Kidney tubule cell (primary cell): ENCODE results near the gene EFNA3.
A peak's percentile ranks its signal among the peaks of the same experiment; 100 is the strongest.
"Not testable (repeated sequence)": the region's sequence is repeated elsewhere in the genome, so short reads cannot be mapped to it uniquely, and the experiment has no call there.

Experiments
- DNase-seq: peaks from one replicate; pipeline ENCODE4 v3.0.0-alpha.2; 2018; ENCODE audit warnings: low spot score

The EFNA3 gene

DNA sequence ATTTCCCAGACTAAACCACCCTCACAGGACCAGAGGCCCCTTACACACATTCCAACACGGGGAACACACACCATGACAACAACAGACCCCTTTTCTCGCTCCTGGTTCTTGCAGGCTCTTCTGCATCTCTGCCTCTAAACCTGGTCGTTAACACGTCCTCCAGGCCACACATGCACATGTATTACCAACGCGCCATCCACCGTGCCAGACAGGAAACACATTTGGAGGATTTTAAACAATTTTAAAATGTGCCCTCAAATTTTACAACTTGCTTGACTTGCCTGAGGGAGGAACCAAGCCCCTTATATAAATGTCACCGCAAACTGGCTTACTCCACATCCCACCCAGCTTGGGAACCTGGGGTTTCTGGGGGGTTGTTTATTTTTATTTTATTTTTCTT, 32.2 kb downstream of the EFNA3 start:
- DNase-seq, result no peak

DNA sequence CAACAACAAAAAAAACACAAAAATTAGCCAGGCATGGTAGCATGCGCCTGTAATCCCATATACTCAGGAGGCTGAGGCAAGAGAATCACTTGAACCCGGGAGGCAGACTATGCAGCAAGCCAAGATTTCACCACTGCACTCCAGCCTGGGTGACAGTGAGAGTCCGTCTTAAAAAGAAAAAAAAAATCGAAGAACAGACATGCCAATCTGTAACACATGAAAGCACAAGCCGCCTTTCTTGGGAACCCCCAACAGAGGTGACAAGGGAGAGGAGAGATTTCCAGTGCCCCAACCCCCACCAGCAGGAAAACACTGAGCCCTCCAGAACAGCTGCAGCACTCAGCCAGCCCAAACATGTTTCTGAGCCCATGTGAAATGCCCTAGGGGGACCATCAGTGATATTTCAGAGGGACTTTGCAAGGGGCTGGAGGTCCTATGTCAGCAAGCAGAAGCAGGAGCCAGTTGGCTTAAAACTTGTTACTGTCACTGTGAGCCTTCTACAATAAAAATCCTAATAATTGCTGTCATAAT, 34.9 kb downstream of the EFNA3 start:
- DNase-seq, result no peak

DNA sequence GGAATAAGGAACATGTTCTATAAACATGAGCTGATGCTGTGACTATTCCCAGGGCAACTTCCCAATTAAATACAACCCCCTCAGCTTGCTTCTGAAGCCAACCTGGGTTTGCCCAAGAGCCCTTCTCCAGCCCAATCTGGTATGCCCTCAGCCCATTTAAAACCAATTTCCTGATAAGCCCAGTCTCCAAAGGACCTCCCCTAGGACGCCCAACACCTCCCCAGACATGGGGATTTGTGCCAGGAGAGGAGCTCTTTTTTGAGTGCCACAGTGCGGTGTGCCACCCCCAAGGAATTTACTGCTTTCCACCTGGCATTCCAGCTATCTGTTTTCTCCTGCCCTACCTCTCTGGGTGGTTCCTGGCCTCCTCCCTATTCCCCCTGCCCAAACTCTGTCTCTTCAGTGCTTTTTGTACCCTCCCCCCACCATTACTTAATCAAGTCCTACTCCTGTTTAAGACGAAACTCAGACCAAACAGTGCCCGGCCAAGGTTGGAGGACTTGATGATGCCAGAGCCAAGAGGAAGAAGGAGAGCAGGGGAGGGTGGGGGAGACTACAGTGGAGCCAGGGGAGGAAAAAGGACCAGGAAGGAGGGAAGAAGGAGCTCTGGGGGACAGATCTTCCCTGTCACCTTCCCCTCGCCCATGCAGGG, 37.6 kb downstream of the EFNA3 start:
- DNase-seq, result no peak

- no peak for DNase-seq
Measured at GRCh38 chr1:155117610-155118009, 39.0 kb downstream of the EFNA3 start.

GRCh38 chr1:155118090-155118489, 39.5 kb downstream of the EFNA3 start:
- not testable (repeated sequence) for DNase-seq

- DNase-seq, result no peak
Measured at GRCh38 chr1:155120253-155120652, 41.6 kb downstream of the EFNA3 start.

DNA sequence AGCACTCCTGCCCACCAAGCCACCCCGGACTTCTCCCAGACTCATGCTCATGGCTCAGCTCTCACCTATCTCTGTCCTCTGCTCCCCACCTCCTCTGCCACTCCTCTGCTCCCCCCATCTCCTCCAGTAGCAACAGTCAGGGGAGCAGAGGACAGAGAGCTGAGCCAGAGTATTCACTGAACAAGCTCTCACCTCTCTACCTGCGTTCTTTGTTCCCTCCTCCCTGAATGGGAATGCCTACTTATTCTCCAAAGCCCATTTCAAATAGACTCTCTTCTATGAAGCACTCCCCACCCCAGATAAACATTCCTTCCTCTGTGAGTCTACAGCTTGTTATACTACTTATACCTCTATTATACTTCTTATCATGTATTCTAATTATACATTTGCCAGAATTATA, 42.6 kb downstream of the EFNA3 start:
- DNase-seq, result no peak

DNA sequence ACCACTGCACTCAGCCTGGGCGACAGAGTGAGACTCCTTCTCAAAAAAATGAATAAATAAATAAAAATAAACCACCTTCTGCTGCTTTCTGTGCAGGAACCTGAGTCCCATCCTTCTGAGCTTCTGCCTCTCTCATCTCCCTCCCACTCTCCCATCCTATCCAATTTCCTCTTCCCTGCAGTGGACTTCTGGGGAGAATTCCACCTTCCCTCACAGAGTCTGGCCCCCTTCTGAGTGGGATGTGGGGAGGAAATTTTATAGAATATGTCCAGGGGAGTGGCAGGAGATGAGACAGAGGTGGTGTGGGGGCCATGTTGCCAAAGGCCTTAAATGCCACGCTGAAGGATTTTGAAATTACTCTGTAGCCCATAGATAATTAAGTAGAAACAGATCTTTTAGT, 43.7 kb downstream of the EFNA3 start:
- DNase-seq, result no peak

DNA sequence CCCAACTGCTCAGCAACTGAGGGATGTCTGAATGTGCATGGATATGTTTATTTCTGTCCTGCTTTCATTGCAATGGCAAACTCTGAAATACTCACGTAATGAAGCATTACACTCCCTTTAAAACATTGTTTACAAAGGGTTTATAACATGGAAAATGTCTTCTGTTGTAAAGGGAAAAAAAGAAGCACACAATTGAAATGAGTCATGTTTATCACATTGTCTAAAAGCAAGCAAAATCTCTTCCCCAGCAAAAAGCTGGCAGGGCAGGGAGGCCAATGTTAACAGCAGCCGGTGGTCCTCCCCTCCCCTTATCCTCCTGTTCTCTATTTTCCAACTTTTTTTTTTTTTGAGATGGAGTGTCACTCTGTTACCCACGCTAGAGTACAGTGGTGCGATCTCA, 45.2 kb downstream of the EFNA3 start:
- no peak for DNase-seq

DNA sequence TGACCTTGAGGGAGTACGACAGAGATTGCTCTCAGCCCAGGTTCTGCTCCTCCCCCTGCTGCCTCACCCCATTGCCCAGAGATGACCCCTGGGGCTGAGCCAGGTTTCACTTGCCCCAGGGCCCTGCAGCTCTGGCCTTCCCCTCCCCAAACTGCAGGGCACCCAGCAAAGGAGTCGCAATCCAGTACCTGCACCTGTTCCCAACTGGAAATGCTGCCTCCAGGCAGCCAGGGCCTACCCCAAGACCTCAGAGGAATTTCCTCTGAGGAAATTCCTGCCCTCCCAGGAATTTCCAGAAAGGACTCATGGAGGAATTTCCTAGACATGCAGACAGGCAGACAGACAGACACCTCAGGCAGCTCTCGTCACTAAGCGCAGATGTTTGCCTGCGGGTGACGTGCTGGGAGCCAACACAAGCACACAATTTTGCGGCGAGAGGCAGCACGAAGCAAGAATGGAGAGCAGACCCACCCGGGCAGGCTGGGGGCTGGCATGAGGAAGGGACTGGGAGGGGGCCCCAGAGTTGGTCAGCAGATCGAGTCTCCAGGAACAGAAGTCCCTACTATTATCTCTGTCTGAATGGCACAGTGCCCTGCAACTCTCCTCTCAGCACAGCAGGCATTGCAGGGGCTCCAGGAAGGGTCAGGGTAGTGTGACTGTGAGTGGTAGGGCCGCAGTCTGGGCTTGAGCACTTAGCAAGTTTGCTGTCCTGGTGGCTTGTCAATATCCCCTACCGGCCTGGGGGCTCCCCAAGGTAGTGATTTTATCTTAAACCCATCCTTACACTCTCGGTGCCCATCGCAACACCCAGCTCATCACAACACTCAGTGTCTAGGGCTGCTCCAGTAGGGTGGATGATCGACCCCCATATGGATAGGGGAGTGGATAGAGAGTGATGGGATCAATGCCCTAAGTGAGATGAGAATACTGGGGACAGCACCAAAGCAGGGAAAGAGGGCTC, 46.1 kb downstream of the EFNA3 start:
- DNase-seq, result peak; percentile 96

DNA sequence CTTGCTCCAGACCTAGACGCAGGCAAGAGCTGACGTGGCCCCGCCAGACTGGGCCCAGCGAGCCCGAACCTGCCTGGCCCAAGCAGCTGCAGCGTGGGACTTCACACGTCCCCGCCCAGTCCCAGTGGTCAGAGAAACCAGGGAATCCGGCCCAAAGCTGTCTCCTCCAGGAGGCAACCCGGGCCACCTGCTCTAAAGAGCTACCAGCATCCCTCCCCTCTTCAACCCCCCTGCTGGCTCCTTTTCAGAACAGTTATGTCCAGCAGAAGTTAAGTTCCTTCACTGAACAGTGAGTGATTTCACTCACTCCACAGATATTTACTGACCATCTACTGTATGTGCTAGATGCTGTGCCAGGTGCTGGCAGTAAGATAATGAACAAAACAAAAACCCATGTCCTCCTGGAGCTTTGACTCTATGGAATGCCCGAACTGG, 46.9 kb downstream of the EFNA3 start:
- no peak for DNase-seq

- DNase-seq, result peak; percentile 86
Measured at GRCh38 chr1:155125946-155126555, 47.4 kb downstream of the EFNA3 start.

DNA sequence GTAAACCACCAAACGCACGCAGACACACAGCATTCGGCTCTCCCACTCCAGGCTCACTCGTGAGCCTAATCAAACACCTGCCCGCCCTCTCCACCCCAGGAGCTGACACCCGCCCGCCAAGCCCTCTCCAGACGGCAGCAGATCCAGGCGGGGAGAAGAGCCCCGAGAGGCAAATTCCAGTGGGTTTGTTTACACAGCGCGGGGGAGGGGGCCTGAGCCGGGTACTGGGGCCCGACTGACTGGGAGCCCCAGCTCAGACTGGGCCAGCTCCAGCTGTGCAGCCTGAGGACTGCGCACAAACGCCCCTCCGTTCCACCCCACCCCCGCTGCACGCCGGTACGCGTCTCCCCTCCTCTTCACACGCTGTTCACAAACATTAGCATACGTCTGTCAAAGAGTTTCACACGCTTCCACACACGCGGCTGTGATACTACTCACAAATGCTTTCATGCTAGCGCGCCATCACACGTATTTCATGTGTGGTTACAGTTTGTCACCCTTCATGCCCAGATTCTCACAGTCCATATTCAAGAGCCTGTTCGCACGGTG, 48.0 kb downstream of the EFNA3 start:
- DNase-seq, result peak; percentile 70

- peak; percentile 87 for DNase-seq
Measured at GRCh38 chr1:155127105-155127966, 48.7 kb downstream of the EFNA3 start, which contains the start of gene EFNA1. TSS of gene EFNA1 (plus strand) at chr1:155127876. CDS start at chr1:155127978, 102 bp downstream.

DNA sequence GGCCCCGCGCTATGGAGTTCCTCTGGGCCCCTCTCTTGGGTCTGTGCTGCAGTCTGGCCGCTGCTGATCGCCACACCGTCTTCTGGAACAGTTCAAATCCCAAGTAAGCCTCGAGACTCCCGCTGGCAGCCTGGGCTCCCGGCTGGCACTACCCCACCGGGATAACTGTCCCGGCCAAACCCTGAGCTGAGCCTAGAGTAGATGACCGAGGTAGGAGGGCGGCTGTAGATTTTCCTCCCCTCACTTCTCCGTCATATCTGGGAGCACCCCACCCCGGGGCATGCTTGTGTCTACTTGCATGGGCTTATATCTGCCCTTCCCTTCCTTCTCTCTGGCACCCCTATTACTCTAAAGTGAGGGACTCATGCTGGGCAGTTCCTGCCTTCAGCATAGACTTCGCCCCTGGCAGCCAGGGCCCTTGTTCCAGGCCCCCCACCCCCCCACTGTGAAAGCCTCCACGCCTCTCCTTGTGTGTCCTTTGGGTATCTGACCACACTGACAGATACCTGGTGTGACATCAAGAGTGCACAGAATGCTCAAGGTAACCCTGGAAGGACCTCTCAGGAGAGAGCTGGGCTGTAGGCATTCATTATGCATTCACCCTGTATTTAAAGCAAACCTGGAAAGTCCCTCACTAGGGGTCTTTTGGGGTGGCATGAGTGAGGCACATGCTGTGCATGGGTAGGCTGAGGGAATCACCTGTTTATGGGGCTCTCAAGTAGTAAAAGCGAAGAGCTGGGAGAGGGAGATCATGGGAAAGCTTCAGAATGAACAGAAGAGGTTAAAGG, 49.5 kb downstream of the EFNA3 start:
- no peak for DNase-seq

DNA sequence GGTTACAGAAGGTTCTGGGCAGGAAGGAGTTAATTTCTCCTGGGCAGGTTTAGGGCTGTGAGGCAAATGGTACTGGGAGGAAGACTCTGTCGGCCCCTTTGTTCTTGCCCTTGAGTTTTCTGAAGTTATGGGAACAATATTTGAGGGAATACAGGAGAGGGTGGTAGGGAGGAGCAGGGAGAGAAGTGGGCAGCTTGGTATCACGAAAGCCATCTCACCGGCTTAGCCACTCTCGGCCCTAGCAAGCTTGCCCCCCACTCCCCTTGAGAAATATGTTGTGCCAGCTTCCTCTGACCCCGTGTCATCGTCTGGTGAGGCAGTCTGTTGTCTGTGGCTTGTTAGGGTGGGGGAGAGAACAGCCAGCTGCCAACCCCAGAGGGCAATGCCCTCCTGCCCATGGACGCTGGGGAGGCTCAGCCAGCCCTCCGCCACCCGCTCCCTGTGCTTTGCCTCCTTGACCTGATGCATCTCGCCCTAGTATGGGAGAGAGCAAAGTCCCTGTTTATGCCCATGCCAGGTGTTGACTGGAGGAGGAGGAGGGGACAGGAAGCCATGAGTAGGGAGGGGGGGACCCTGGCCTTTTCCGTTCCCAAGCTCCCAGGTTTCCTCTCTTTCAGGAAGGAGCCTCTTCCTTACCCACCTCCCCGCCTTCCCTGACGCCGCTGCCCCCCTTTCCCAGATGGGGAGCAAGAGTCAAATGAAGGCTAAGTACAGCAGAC, 50.3 kb downstream of the EFNA3 start:
- peak; percentile 67 for DNase-seq

- DNase-seq, result no peak
Measured at GRCh38 chr1:155130272-155131006, 51.8 kb downstream of the EFNA3 start.

- no peak for DNase-seq
Measured at GRCh38 chr1:155131285-155131684, 52.6 kb downstream of the EFNA3 start.

GRCh38 chr1:155131856-155132255, 53.2 kb downstream of the EFNA3 start:
- peak; percentile 70 for DNase-seq
